Measurements from ENCODE around the gene FAM118B. TPM values are rescaled to one million over a fixed set of nuclear protein-coding genes. Genes with fewer than 3 reads are reported as not detected.

The FAM118B gene
- total RNA-seq, 1 donor from 2014 or later, result 11.7 TPM

DNA sequence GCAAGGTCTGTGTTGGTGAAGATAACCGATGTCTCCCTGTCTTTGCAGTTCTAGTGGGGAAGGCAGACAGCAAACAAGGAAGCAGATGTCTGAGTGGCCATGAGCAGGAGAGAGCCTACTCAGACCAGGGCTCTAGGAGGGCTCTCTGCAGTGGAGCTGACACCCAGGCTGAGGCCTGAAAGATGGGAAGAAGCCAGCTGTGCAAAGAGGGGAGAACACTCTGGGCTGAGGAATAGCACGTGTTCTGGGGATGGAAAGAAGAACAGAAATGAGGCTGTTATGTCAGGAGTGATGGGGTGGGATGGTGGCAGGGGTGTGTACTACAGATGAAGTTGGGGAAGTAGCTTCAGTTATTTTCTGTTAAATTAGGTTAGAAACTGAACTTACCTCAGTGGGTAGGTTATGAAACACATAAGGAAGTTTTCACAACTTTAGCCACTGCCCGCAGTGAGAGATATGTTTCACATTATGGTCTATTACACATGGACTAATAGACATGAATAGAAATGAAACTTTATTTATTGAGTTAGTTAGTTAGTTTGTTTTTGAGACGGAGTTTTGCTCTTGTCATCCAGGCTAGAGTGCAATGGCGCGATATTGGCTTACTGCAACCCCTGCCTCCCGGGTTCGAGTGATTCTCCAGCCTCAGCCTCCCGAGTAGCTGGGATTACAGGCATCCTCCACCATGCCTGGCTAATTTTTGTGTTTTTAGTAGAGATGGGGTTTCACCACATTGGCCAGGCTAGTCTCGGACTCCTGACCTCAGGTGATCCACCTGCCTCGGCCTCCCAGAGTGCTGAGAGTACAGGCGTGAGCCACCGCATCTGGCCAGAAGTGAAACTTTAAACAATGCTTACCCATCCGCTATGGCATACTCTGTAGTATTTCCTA lies 100.1 kb downstream of the FAM118B start:
- H3K4me1 Mint-ChIP-seq, result peaks cover 24% of the 10 kb centered on the region
- no peak overlapping the region for H3K4me3 Mint-ChIP-seq
- no peak overlapping the region for H3K27ac Mint-ChIP-seq
- ATAC-seq (ENCODE audit: low read depth), result no peak
- DNase-seq, result no peak
- TF ChIP-seq CTCF (IDR thresholded peaks at IDR 0.05), result no peak
- CTCF ChIA-PET, result interaction anchor here (0.9 to 3.5 kb wide), 7 partner anchors 12 to 169 kb away, joined by 3 to 36 read pairs (median 3); partner anchors contain the start of genes FOXRED1 and ST3GAL4
- POLR2A ChIA-PET, result no interaction called here
- H3K27me3 Mint-ChIP-seq, result no peaks in the 10 kb centered on the region
- intact Hi-C loops (cut with micrococcal nuclease), result no loop called here
- H3K36me3 Mint-ChIP-seq (ENCODE audit: low read depth), result peaks cover 73% of the 10 kb centered on the region
- H3K9me3 Mint-ChIP-seq, result peaks cover 3% of the 10 kb centered on the region

Other genes with a start within 250 kb of the FAM118B start
- gene CDON, start 148.9 kb upstream of the FAM118B start, total RNA-seq, result 0.24 and 0.27 TPM in 2 replicates
- gene RPUSD4, start 132 bp upstream of the FAM118B start, total RNA-seq, result 48.8 and 58.2 TPM in 2 replicates
- gene SRPRA, start 57.1 kb downstream of the FAM118B start, total RNA-seq, result 121 and 128 TPM in 2 replicates
- gene FOXRED1, start 57.4 kb downstream of the FAM118B start, total RNA-seq, result 39.1 and 44.9 TPM in 2 replicates
- gene TIRAP, start 71.3 kb downstream of the FAM118B start, total RNA-seq, result 16.6 and 18.3 TPM in 2 replicates
- gene DCPS, start 92.3 kb downstream of the FAM118B start, total RNA-seq, result 37.6 and 39.6 TPM in 2 replicates
- 0.71 and 1.0 TPM in 2 replicates for gene ST3GAL4, start 143.9 kb downstream of the FAM118B start, total RNA-seq

Measured in activated B cell treated with CpG ODN at 0.5 μM for 24 hours (primary cell).